SJSA1 (cell line): ENCODE results near the gene SULT1C2. TPM values are rescaled to one million over a fixed set of nuclear protein-coding genes. Genes with fewer than 3 reads are reported as not detected.
A peak's percentile ranks its signal among the peaks of the same experiment; 100 is the strongest.

Experiments used
- DNase-seq, 2 experiments: peaks; one replicate each; pipeline ENCODE4 v3.0.0-alpha.2; 2015 to 2020; ENCODE audit warnings: low spot score in 2 of 2, low read depth in 1 of 2
- H3K27ac ChIP-seq: fragments of 250-450 bp; sonication (Bioruptor Pico); 2 replicates; pipeline ENCODE4 v1.5.1; 2020; ENCODE audit warnings: mild to moderate bottlenecking, moderate library complexity
- H3K27me3 ChIP-seq: fragments of 250-450 bp; sonication (Bioruptor Pico); replicated peaks from 2 replicates; pipeline ENCODE4 v1.5.1; 2020; ENCODE audit warnings: mild to moderate bottlenecking, moderate library complexity
- H3K36me3 ChIP-seq: fragments of 250-450 bp; sonication (Bioruptor Pico); 2 replicates; pipeline ENCODE4 v1.5.1; 2020; ENCODE audit warnings: mild to moderate bottlenecking
- H3K4me1 ChIP-seq: fragments of 250-450 bp; sonication (Bioruptor Pico); replicated peaks from 2 replicates; pipeline ENCODE4 v1.6.1; 2021; ENCODE audit warnings: mild to moderate bottlenecking
- H3K4me3 ChIP-seq: fragments of 250-450 bp; sonication (Bioruptor Pico); 2 replicates; pipeline ENCODE4 v1.5.1; 2020; ENCODE audit warnings: mild to moderate bottlenecking
- H3K9me3 ChIP-seq: fragments of 250-450 bp; sonication (Bioruptor Pico); replicated peaks from 2 replicates; pipeline ENCODE4 v1.5.1; 2020; ENCODE audit warnings: mild to moderate bottlenecking
- total RNA-seq: library from RNA; depleted of rRNA; stranded (reverse); fragments of >200 nt; shearing (Covaris generic); gene quantifications from 2 replicates; pipeline ENCODE4 v1.2.3, GENCODE V29; 2014; rRNA removed

Gene SULT1C2
- not detected in 2 replicates for total RNA-seq

- Histone ChIP-seq H3K36me3 (no peaks in the 10 kb centered on the region), H3K4me1 (no peaks in the 10 kb centered on the region), H3K4me3 (no peak within 1 kb of the TSS), H3K9me3 (no peaks in the 10 kb centered on the region), H3K27ac (no peak within 1 kb of the TSS), H3K27me3 (no peaks in the 10 kb centered on the region)
- no peak for DNase-seq
Measured at GRCh38 chr2:108288534-108289106, at the start of gene SULT1C2. TSS of gene SULT1C2 (plus strand) at chr2:108288895. CDS start at chr2:108293668, 4,773 bp downstream.

- H3K36me3 ChIP-seq: no peaks in the 10 kb centered on the region
- H3K27ac ChIP-seq: no peak within 1 kb of the TSS
- DNase-seq: no peak
- H3K27me3 ChIP-seq: no peaks in the 10 kb centered on the region
- peaks cover 2% of the 10 kb centered on the region; the same call in 1 of the 2 replicates for H3K4me1 ChIP-seq
- H3K4me3 ChIP-seq: no peak within 1 kb of the TSS
- peaks cover 3% of the 10 kb centered on the region for H3K9me3 ChIP-seq
Measured at GRCh38 chr2:108239786-108240185, 48.9 kb upstream of the SULT1C2 start, which contains the start of gene SULT1C3. TSS of gene SULT1C3 (plus strand) at chr2:108239968. CDS start at chr2:108247195, 7,227 bp downstream.

DNA sequence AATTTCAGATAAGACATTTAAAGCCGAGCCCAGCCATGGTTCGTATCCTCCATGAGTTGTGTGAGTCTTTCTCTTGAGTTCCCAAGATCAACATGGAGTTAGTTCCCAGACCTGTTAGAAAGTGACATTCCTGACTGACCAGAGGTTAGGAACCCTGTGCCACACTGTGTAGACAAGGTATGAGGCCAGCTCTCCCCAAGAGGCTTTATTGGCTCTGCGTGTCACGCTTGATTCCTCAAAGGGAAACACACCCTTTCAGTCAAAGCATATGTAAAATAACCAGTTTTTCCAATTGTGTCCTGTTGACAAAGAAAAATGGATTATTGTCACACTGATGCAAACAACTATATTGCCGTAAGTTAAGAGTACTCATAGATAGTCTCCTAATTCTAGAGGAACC, 47.7 kb upstream of the SULT1C2 start:
- no peaks in the 10 kb centered on the region for H3K4me1 ChIP-seq
- H3K9me3 ChIP-seq: peaks cover 3% of the 10 kb centered on the region
- H3K27me3 ChIP-seq: no peaks in the 10 kb centered on the region
- DNase-seq: no peak
- no peak overlapping the region for H3K4me3 ChIP-seq
- H3K36me3 ChIP-seq: no peaks in the 10 kb centered on the region
- no peak overlapping the region for H3K27ac ChIP-seq

DNA sequence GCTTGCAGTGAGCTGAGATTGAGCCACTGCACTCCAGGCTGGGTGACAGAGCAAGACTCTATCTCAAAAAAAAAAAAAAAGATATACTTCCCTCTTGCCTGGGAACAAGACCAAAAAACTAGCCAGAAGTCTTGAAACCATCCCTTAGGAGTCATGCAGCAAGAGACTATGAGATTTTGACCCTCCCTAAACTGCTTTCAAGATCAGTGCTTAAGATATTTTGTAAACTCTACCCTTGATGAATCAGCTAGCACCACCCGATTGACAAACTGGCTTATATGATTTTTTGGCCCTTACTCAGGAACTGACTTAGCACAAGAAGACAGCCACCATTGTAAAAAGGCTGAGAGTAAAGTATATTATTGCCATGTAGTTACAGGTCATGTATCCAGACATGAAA, 45.1 kb upstream of the SULT1C2 start:
- H3K4me3 ChIP-seq: no peak overlapping the region
- no peak overlapping the region for H3K27ac ChIP-seq
- H3K36me3 ChIP-seq: no peaks in the 10 kb centered on the region
- H3K4me1 ChIP-seq: no peaks in the 10 kb centered on the region
- no peaks in the 10 kb centered on the region for H3K27me3 ChIP-seq
- DNase-seq: no peak
- H3K9me3 ChIP-seq: 0 out of 2 replicates have a peak, but pooled peaks cover 2% of the 10 kb centered on the region

GRCh38 chr2:108244667-108245414, 43.9 kb upstream of the SULT1C2 start:
- Histone ChIP-seq H3K4me1 (no peaks in the 10 kb centered on the region), H3K27me3 (no peaks in the 10 kb centered on the region), H3K4me3 (no peak overlapping the region), H3K9me3 (0 out of 2 replicates have a peak, but pooled peaks cover 2% of the 10 kb centered on the region), H3K36me3 (no peaks in the 10 kb centered on the region), H3K27ac (no peak overlapping the region)
- no peak for DNase-seq

- no peaks in the 10 kb centered on the region for H3K27me3 ChIP-seq
- no peak overlapping the region for H3K27ac ChIP-seq
- no peaks in the 10 kb centered on the region for H3K9me3 ChIP-seq
- DNase-seq: no peak
- H3K4me1 ChIP-seq: no peaks in the 10 kb centered on the region
- H3K4me3 ChIP-seq: no peak overlapping the region
- H3K36me3 ChIP-seq: no peaks in the 10 kb centered on the region
Measured at GRCh38 chr2:108253106-108253505, 35.6 kb upstream of the SULT1C2 start.

DNA sequence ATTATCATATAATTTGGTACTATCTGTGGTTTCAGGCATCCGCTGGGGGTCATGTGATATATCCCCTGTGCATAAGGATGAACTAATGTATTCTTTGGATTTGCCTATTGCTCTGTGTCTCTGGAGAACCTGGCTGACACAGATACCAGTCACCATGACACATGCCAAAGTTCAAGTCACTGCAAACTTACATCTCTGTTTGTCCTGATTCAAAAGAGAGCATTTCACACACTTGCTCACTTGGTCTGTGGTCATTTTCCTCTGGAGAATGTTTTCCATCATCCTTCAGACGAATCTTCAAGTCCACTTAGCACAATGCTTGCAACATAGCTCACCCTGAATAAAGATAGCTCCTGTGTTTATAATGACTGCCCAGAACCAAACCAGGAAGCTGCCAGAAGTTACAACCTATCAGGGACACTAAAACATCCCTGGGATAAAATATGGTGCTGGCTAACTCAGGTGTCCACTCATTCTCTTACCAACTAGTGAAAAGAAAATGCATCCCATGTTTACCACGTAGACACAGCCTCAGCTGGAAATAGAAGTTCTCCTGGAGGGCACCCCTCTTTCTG, 30.9 kb upstream of the SULT1C2 start:
- Histone ChIP-seq H3K4me3 (no peak overlapping the region), H3K4me1 (no peaks in the 10 kb centered on the region), H3K27ac (no peak overlapping the region), H3K27me3 (no peaks in the 10 kb centered on the region), H3K36me3 (no peaks in the 10 kb centered on the region), H3K9me3 (no peaks in the 10 kb centered on the region)
- no peak for DNase-seq

DNA sequence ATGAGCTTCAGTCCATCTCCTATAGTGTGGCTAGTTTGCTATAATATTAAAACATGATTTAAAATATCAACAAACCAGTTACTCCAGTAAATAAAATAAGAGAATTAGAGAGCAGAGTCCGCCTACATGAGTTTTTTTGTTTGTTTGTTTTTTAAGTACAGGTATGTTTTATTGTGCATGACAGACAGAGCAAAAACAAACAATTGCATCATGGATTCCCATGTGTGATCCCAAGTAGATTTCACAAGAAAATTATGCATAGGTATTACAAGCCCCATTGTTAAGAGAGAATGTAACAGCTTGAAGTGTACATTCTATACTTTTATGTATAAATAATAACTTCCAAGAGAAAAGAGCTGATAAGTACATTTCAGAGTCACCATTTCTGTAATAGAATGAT, 27.9 kb upstream of the SULT1C2 start:
- Histone ChIP-seq H3K27ac (no peak overlapping the region), H3K27me3 (no peaks in the 10 kb centered on the region), H3K9me3 (no peaks in the 10 kb centered on the region), H3K4me3 (no peak overlapping the region), H3K4me1 (no peaks in the 10 kb centered on the region), H3K36me3 (no peaks in the 10 kb centered on the region)
- DNase-seq: no peak

DNA sequence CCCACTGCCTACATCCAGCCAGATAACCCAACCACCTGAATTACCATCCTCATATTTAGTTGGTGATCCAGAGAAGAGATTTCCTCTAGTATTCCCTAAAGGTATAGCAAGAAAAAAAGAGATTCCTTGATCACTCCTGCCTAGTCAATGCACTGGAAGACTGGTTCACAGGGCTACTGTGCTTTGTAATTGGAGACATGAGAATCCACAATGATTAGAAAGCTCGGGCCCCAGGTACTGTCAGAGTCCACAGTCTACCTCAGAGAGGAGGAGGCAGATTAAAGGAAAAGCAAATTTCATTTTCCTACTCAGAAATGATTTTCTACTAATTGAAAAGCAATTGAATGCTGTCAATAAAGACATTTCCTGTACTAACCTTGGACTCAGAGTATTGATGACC, 26.7 kb upstream of the SULT1C2 start:
- no peak for DNase-seq
- H3K9me3 ChIP-seq: no peaks in the 10 kb centered on the region
- no peak overlapping the region for H3K27ac ChIP-seq
- H3K4me3 ChIP-seq: no peak overlapping the region
- no peaks in the 10 kb centered on the region for H3K27me3 ChIP-seq
- no peaks in the 10 kb centered on the region for H3K36me3 ChIP-seq
- H3K4me1 ChIP-seq: peaks cover 6% of the 10 kb centered on the region

GRCh38 chr2:108263401-108263800, 25.3 kb upstream of the SULT1C2 start:
- no peak for DNase-seq
- Histone ChIP-seq H3K4me1 (peaks cover 20% of the 10 kb centered on the region), H3K4me3 (no peak overlapping the region), H3K36me3 (no peaks in the 10 kb centered on the region), H3K27ac (no peak overlapping the region), H3K9me3 (no peaks in the 10 kb centered on the region), H3K27me3 (no peaks in the 10 kb centered on the region)

GRCh38 chr2:108266218-108266617, 22.5 kb upstream of the SULT1C2 start:
- no peaks in the 10 kb centered on the region for H3K36me3 ChIP-seq
- H3K27ac ChIP-seq: no peak overlapping the region
- H3K4me1 ChIP-seq: peaks cover 34% of the 10 kb centered on the region
- H3K9me3 ChIP-seq: no peaks in the 10 kb centered on the region
- no peak overlapping the region for H3K4me3 ChIP-seq
- no peak for DNase-seq
- no peaks in the 10 kb centered on the region for H3K27me3 ChIP-seq

GRCh38 chr2:108267101-108267500, 21.6 kb upstream of the SULT1C2 start:
- Histone ChIP-seq H3K27ac (peak overlapping the region; percentile 86), H3K4me3 (no peak overlapping the region), H3K9me3 (no peaks in the 10 kb centered on the region), H3K27me3 (no peaks in the 10 kb centered on the region), H3K4me1 (peaks cover 40% of the 10 kb centered on the region), H3K36me3 (no peaks in the 10 kb centered on the region)
- peak; percentile 57 to 69 for DNase-seq

- Histone ChIP-seq H3K27ac (peak overlapping the region; percentile 86), H3K4me3 (no peak overlapping the region), H3K4me1 (peaks cover 44% of the 10 kb centered on the region), H3K9me3 (no peaks in the 10 kb centered on the region), H3K36me3 (no peaks in the 10 kb centered on the region), H3K27me3 (no peaks in the 10 kb centered on the region)
- DNase-seq: peak; percentile 69 to 90
Measured at GRCh38 chr2:108268001-108268400, 20.7 kb upstream of the SULT1C2 start.

- peaks cover 44% of the 10 kb centered on the region for H3K4me1 ChIP-seq
- H3K9me3 ChIP-seq: no peaks in the 10 kb centered on the region
- H3K4me3 ChIP-seq: no peak overlapping the region
- DNase-seq: no peak
- no peak overlapping the region for H3K27ac ChIP-seq
- no peaks in the 10 kb centered on the region for H3K36me3 ChIP-seq
- H3K27me3 ChIP-seq: no peaks in the 10 kb centered on the region
Measured at GRCh38 chr2:108270346-108270745, 18.3 kb upstream of the SULT1C2 start.
